ENCODE results near the gene ZNF774. TPM values are rescaled to one million over a fixed set of nuclear protein-coding genes. Genes with fewer than 3 reads are reported as not detected.

ZNF774 gene
- total and polyA plus RNA-seq, 11 donors = 2.1 to 9.9 (median 4.5) TPM

GRCh38 chr15:90402223-90402622 is 50.1 kb downstream of the ZNF774 start:
- Histone ChIP-seq H3K27ac (peak overlapping the region; percentile 70 to 94 (median 84)), H3K4me3 (no peak overlapping the region), H3K36me3 (no peaks in the 10 kb centered on the region), H3K9me3 (no peaks in the 10 kb centered on the region), H3K27me3 (no peaks in the 10 kb centered on the region), H3K4me1 (peaks cover 7 to 99% (median 59%) of the 10 kb centered on the region in 12 donors)
- DNase-seq (peak in 3 of 5 donors; percentile 19 to 49 (median 45)), ATAC-seq (peak; percentile 32 to 82 (median 72))
- intact Hi-C loops (cut with DNase I) = loop anchor here in 1 of 10 donors (5.0 kb wide), 1 partner anchor 35 kb away; no protein-coding TSS in a partner anchor
- no peak for TF ChIP-seq POLR2A (IDR thresholded peaks at IDR 0.05)
- TF ChIP-seq, protein P1, sequence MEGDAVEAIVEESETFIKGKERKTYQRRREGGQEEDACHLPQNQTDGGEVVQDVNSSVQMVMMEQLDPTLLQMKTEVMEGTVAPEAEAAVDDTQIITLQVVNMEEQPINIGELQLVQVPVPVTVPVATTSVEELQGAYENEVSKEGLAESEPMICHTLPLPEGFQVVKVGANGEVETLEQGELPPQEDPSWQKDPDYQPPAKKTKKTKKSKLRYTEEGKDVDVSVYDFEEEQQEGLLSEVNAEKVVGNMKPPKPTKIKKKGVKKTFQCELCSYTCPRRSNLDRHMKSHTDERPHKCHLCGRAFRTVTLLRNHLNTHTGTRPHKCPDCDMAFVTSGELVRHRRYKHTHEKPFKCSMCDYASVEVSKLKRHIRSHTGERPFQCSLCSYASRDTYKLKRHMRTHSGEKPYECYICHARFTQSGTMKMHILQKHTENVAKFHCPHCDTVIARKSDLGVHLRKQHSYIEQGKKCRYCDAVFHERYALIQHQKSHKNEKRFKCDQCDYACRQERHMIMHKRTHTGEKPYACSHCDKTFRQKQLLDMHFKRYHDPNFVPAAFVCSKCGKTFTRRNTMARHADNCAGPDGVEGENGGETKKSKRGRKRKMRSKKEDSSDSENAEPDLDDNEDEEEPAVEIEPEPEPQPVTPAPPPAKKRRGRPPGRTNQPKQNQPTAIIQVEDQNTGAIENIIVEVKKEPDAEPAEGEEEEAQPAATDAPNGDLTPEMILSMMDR (IDR thresholded peaks at IDR 0.05) = no peak

- no peaks in the 10 kb centered on the region for H3K9me3 ChIP-seq
- H3K27me3 ChIP-seq = no peaks in the 10 kb centered on the region
- no peak overlapping the region for H3K4me3 ChIP-seq
- H3K36me3 ChIP-seq = no peaks in the 10 kb centered on the region
- intact Hi-C loops (cut with DNase I) = loop anchor here in 1 of 10 donors (5.0 kb wide), 1 partner anchor 35 kb away; no protein-coding TSS in a partner anchor
- TF ChIP-seq, protein P1 (IDR thresholded peaks at IDR 0.05) = no peak
- TF ChIP-seq POLR2A (IDR thresholded peaks at IDR 0.05) = no peak
- ATAC-seq (no peak), DNase-seq (no peak)
- peak overlapping the region in 11 of 12 donors; percentile 70 to 94 (median 84) for H3K27ac ChIP-seq
- WGBS, 4 donors = 85 to 90% (median 86%) methylated on average over 3 of the region's 3 CpGs
- peaks cover 12 to 99% (median 63%) of the 10 kb centered on the region in 12 donors for H3K4me1 ChIP-seq
Observed at GRCh38 chr15:90402767-90403166, 50.7 kb downstream of the ZNF774 start.

- no peak for DNase-seq
- intact Hi-C loops (cut with DNase I) = loop anchor here in 1 of 10 donors (2.0 kb wide), 1 partner anchor 16 kb away; the partner anchor contains the start of gene IQGAP1
- Histone ChIP-seq H3K36me3 (peaks cover 0 to 7% (median 0%) of the 10 kb centered on the region in 9 donors), H3K27ac (peak overlapping the region in 2 of 12 donors; percentile 10 to 87), H3K4me3 (no peak overlapping the region), H3K4me1 (peaks cover 12 to 90% (median 65%) of the 10 kb centered on the region in 12 donors), H3K27me3 (no peaks in the 10 kb centered on the region), H3K9me3 (no peaks in the 10 kb centered on the region)
- WGBS, 4 donors = 41 to 79% (median 67%) methylated on average over 3 of the region's 3 CpGs
- ATAC-seq = no peak
- no peak for TF ChIP-seq POLR2A (IDR thresholded peaks at IDR 0.05)
- TF ChIP-seq, protein P1 (IDR thresholded peaks at IDR 0.05) = no peak
Observed at GRCh38 chr15:90405055-90405607, 53.0 kb downstream of the ZNF774 start.

DNA sequence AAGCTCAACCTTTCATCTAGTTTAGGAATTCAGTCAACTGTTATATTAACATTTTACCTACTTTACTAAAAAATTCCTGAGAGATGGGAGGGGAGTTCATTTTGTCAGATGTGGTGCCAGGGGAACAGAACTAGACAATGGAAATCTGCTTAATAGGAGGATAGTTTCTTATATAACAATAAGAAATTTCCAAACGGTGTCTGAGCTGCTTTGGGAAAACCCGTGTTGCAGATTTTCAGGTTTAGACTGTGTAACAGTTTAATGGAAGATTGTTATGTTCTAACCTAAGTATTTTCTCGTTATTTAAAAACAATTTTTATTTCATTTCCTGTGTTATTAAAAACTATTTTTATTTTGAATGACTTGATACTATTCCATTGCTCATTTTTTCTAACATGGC is 55.3 kb downstream of the ZNF774 start:
- Histone ChIP-seq H3K27ac (peak overlapping the region in 5 of 12 donors; percentile 11 to 87 (median 31)), H3K4me1 (peaks cover 8 to 87% (median 56%) of the 10 kb centered on the region in 12 donors), H3K4me3 (no peak overlapping the region), H3K36me3 (peaks cover 0 to 9% (median 0%) of the 10 kb centered on the region in 9 donors), H3K27me3 (no peaks in the 10 kb centered on the region), H3K9me3 (no peaks in the 10 kb centered on the region)
- intact Hi-C loops (cut with DNase I) = no loop called here
- 38 to 56% (median 45%) methylated on average over 3 of the region's 3 CpGs for WGBS, 4 donors
- no peak for DNase-seq
- TF ChIP-seq POLR2A (IDR thresholded peaks at IDR 0.05) = no peak
- TF ChIP-seq, protein P1 (IDR thresholded peaks at IDR 0.05) = no peak
- ATAC-seq = no peak

All from heart left ventricle (tissue), 16 donors.